Suppressor macrophage (primary cell): ENCODE results near the gene KIRREL3.

Experiments
- DNase-seq, 4 experiments: peaks; one replicate each; pipeline ENCODE4 v3.0.0-alpha.2; 2020 to 2022

The KIRREL3 gene

GRCh38 chr11:126522606-126523005 lies 478.0 kb downstream of the KIRREL3 start:
- DNase-seq: no peak

GRCh38 chr11:126522152-126522551 lies 478.4 kb downstream of the KIRREL3 start:
- DNase-seq: no peak

- DNase-seq: no peak
These were observed 479.4 kb downstream of the KIRREL3 start for GRCh38 chr11:126521196-126521595.

- DNase-seq: no peak
These were observed 480.5 kb downstream of the KIRREL3 start for GRCh38 chr11:126519764-126520734.

- DNase-seq: no peak
These were observed 481.4 kb downstream of the KIRREL3 start for GRCh38 chr11:126518972-126519690.

- DNase-seq: no peak
These were observed 482.2 kb downstream of the KIRREL3 start for GRCh38 chr11:126518071-126518971.

- no peak for DNase-seq
These were observed 485.1 kb downstream of the KIRREL3 start for GRCh38 chr11:126515501-126515900.

GRCh38 chr11:126514061-126514693 lies 486.4 kb downstream of the KIRREL3 start:
- no peak for DNase-seq

GRCh38 chr11:126512741-126513715 lies 487.5 kb downstream of the KIRREL3 start:
- DNase-seq: no peak

GRCh38 chr11:126512251-126512650 lies 488.3 kb downstream of the KIRREL3 start:
- no peak for DNase-seq

GRCh38 chr11:126511475-126512115 lies 489.0 kb downstream of the KIRREL3 start:
- no peak for DNase-seq

- DNase-seq: no peak
These were observed 489.8 kb downstream of the KIRREL3 start for GRCh38 chr11:126510621-126511370.

- DNase-seq: no peak
These were observed 492.9 kb downstream of the KIRREL3 start for GRCh38 chr11:126507646-126508045.

GRCh38 chr11:126506789-126507188 lies 493.8 kb downstream of the KIRREL3 start:
- DNase-seq: no peak

- no peak for DNase-seq
These were observed 497.6 kb downstream of the KIRREL3 start for GRCh38 chr11:126502982-126503381.

- no peak for DNase-seq
These were observed 498.4 kb downstream of the KIRREL3 start for GRCh38 chr11:126502159-126502558.

- DNase-seq: no peak
These were observed 498.9 kb downstream of the KIRREL3 start for GRCh38 chr11:126501641-126502040.

- no peak for DNase-seq
These were observed 499.6 kb downstream of the KIRREL3 start for GRCh38 chr11:126500981-126501380.

- DNase-seq: peak in 3 of 4 experiments; percentile 11 to 45 (median 14)
These were observed 501.3 kb downstream of the KIRREL3 start for GRCh38 chr11:126499131-126499752.
